NCI-H524 (cell line): ENCODE measurements around the gene NPHP4.

Experiments
- DNase-seq, 2 experiments: peaks; one replicate each; lab custom pipeline; 2025; lab: John Stamatoyannopoulos, UW

NPHP4 gene

GRCh38 chr1:5989731-5990271, 2.4 kb downstream of the NPHP4 start:
- no peak for DNase-seq

GRCh38 chr1:5989286-5989605, 3.0 kb downstream of the NPHP4 start:
- no peak for DNase-seq

- no peak for DNase-seq
These were observed 3.5 kb downstream of the NPHP4 start for GRCh38 chr1:5988596-5989285.

GRCh38 chr1:5986018-5986417, 6.2 kb downstream of the NPHP4 start:
- DNase-seq: no peak

GRCh38 chr1:5985250-5985649, 7.0 kb downstream of the NPHP4 start:
- DNase-seq: no peak

- DNase-seq: no peak
These were observed 8.7 kb downstream of the NPHP4 start for GRCh38 chr1:5983361-5984103.

- no peak for DNase-seq
These were observed 9.4 kb downstream of the NPHP4 start for GRCh38 chr1:5982868-5983267.

GRCh38 chr1:5982276-5982675, 9.9 kb downstream of the NPHP4 start:
- no peak for DNase-seq

GRCh38 chr1:5981009-5981380, 11.2 kb downstream of the NPHP4 start:
- DNase-seq: no peak

GRCh38 chr1:5980314-5981008, 11.8 kb downstream of the NPHP4 start:
- DNase-seq: peak in 1 of 2 experiments; percentile 39

- no peak for DNase-seq
These were observed 12.5 kb downstream of the NPHP4 start for GRCh38 chr1:5979536-5980313.

- no peak for DNase-seq
These were observed 13.8 kb downstream of the NPHP4 start for GRCh38 chr1:5978452-5978851.

- no peak for DNase-seq
These were observed 14.5 kb downstream of the NPHP4 start for GRCh38 chr1:5977494-5978444.

GRCh38 chr1:5976726-5977493, 15.3 kb downstream of the NPHP4 start:
- no peak for DNase-seq

- DNase-seq: no peak
These were observed 16.0 kb downstream of the NPHP4 start for GRCh38 chr1:5976231-5976630.

- peak; percentile 11 to 46 for DNase-seq
These were observed 16.9 kb downstream of the NPHP4 start for GRCh38 chr1:5975133-5975880.

GRCh38 chr1:5974631-5975030, 17.6 kb downstream of the NPHP4 start:
- no peak for DNase-seq

- no peak for DNase-seq
These were observed 18.5 kb downstream of the NPHP4 start for GRCh38 chr1:5973771-5974170.

- no peak for DNase-seq
These were observed 20.1 kb downstream of the NPHP4 start for GRCh38 chr1:5972198-5972520.
